ENCODE data around the gene TECR. TPM values are rescaled to one million over a fixed set of nuclear protein-coding genes. Genes with fewer than 3 reads are reported as not detected.
"Not testable (repeated sequence)": the region's sequence is repeated elsewhere in the genome, so short reads cannot be mapped to it uniquely, and the experiment has no call there.

Gene TECR
- total RNA-seq, 4 donors from 2014 or later, result 33.1 to 55.1 (median 43.6) TPM

DNA sequence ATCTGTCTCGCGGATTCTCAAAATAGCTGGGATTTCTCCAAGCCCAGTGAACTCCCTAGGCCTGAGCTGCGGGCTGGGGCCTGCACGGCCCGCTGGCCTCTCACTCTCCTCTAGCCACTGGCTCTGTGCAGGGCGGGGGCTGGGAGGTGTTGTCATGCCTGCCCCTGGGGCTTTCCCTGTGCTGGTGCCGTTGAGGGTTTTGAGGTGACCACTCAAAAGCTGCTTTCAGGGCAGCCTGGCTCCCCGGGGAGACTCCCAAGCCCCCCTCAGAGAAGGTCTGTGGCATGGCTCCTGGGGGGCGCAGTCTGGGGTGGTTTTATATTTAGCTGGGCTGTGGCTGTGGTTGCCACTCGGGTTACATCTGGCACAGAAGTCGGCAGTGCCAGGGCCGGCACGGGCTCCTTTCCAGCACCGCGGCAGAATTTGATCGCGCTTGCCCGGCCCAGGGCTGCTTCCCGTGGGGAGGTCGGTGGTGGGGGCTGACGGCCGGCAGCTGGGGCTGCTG is 32.5 kb downstream of the TECR start:
- no peak for DNase-seq (ENCODE audit: low spot score in 2 of 2)
- no peaks in the 10 kb centered on the region for H3K9me3 ChIP-seq
- 19 to 41% methylated on average over 3 to 22 of the region's 22 CpGs for WGBS, 2 donors
- peak overlapping the region; percentile 55 to 91 (median 80) for H3K27ac ChIP-seq
- peaks cover 2 to 41% (median 4%) of the 10 kb centered on the region in 3 donors for H3K36me3 ChIP-seq
- H3K27me3 ChIP-seq, result no peaks in the 10 kb centered on the region
- no peak for TF ChIP-seq CTCF (IDR thresholded peaks at IDR 0.05)
- peak in 1 of 2 donors; percentile 6 for TF ChIP-seq EP300 (IDR thresholded peaks at IDR 0.05)
- H3K4me1 ChIP-seq, result peaks cover 0 to 53% (median 19%) of the 10 kb centered on the region in 4 donors
- H3K4me3 ChIP-seq, result peak overlapping the region in 1 of 4 donors; percentile 9

GRCh38 chr19:14562660-14563589 is 33.5 kb downstream of the TECR start:
- H3K9me3 ChIP-seq, result no peaks in the 10 kb centered on the region
- H3K4me1 ChIP-seq, result peaks cover 0 to 53% (median 17%) of the 10 kb centered on the region in 4 donors
- H3K27me3 ChIP-seq, result no peaks in the 10 kb centered on the region
- WGBS, 2 donors, result 78 to 87% methylated on average over 15 to 17 of the region's 23 CpGs
- H3K36me3 ChIP-seq, result peaks cover 2 to 51% (median 4%) of the 10 kb centered on the region in 3 donors
- H3K4me3 ChIP-seq, result no peak overlapping the region
- DNase-seq (ENCODE audit: low spot score in 2 of 2), result no peak
- H3K27ac ChIP-seq, result peak overlapping the region; percentile 55 to 91 (median 80)
- TF ChIP-seq CTCF (IDR thresholded peaks at IDR 0.05) (no peak), POLR2A (IDR thresholded peaks at IDR 0.05) (no peak)

- Histone ChIP-seq H3K36me3 (peaks cover 2 to 58% (median 4%) of the 10 kb centered on the region in 3 donors), H3K27me3 (no peaks in the 10 kb centered on the region), H3K4me1 (peaks cover 0 to 58% (median 17%) of the 10 kb centered on the region in 4 donors), H3K9me3 (no peaks in the 10 kb centered on the region), H3K4me3 (no peak overlapping the region), H3K27ac (no peak overlapping the region)
- TF ChIP-seq CTCF (IDR thresholded peaks at IDR 0.05) (no peak), POLR2A (IDR thresholded peaks at IDR 0.05) (no peak), EP300 (IDR thresholded peaks at IDR 0.05) (no peak)
- WGBS, 2 donors, result 92 to 94% methylated on average over 16 of the region's 16 CpGs
- no peak for DNase-seq (ENCODE audit: low spot score in 2 of 2)
Observed at GRCh38 chr19:14563590-14563926, 34.2 kb downstream of the TECR start.

DNA sequence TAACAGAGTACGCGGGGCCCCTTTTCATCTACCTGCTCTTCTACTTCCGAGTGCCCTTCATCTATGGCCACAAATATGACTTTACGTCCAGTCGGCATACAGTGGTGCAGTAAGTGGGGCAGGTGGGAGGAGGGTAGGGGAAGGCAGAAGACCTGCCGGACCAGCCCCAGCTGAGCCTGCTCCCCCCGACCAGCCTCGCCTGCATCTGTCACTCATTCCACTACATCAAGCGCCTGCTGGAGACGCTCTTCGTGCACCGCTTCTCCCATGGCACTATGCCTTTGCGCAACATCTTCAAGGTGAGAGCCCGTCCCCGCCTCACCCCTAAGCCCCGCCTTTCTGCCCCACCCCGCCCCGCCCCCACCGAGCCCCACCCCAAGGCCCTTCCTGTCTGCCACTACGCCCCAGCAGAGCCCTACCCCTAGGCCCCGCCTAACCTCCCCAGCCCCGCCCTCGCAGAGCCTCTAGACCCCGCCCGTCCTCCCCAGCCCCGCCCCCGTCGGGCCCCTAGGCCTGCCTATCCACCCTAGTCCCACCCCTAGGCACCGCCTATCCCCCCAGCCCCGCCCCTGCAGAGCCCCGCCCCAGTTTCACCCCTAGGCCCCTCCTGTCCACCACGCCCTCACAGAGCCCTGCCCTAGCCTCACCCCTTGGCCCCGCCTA is 34.7 kb downstream of the TECR start:
- TF ChIP-seq EP300 (IDR thresholded peaks at IDR 0.05), result no peak
- no peak for TF ChIP-seq POLR2A (IDR thresholded peaks at IDR 0.05)
- Histone ChIP-seq H3K4me1 (peaks cover 0 to 62% (median 17%) of the 10 kb centered on the region in 4 donors), H3K9me3 (no peaks in the 10 kb centered on the region), H3K27ac (no peak overlapping the region), H3K36me3 (peaks cover 2 to 63% (median 4%) of the 10 kb centered on the region in 3 donors), H3K27me3 (no peaks in the 10 kb centered on the region), H3K4me3 (no peak overlapping the region)
- WGBS, 2 donors, result 69 to 81% methylated on average over 23 to 27 of the region's 33 CpGs
- DNase-seq (ENCODE audit: low spot score in 2 of 2), result no peak

DNA sequence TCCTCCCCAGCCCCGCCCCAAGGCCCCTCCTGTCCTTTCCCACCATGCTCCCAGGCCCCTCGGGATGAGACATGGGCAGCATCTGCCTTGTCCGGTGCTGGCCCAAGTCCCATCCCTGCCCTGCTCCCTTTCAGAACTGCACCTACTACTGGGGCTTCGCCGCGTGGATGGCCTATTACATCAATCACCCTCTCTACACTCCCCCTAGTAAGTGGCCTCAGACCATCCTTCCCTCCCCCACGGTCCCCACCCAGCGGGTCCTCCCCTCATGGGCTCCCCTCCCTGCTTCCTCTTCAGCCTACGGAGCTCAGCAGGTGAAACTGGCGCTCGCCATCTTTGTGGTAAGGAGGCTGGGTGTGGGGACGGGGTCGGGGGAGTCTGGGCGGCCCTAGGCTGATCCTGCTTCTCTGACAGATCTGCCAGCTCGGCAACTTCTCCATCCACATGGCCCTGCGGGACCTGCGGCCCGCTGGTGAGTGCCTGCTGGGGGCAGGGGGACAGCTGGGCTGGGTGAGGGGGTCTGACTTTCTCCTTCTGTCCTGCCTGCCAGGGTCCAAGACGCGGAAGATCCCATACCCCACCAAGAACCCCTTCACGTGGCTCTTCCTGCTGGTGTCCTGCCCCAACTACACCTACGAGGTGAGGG is 35.4 kb downstream of the TECR start:
- not testable (repeated sequence) for H3K27me3 ChIP-seq; H3K9me3 ChIP-seq; H3K4me3 ChIP-seq; H3K27ac ChIP-seq; DNase-seq (ENCODE audit: low spot score in 2 of 2)
- Histone ChIP-seq H3K36me3 (peaks cover 2 to 68% (median 4%) of the 10 kb centered on the region in 3 donors), H3K4me1 (peaks cover 0 to 65% (median 17%) of the 10 kb centered on the region in 4 donors)
- WGBS, 2 donors, result 80 to 82% methylated on average over 15 to 21 of the region's 22 CpGs

Measured in tibial nerve (tissue), 4 donors.